ENCODE results near the gene DCHS2. TPM values are rescaled to one million over a fixed set of nuclear protein-coding genes. Genes with fewer than 3 reads are reported as not detected.

Gene DCHS2
- total RNA-seq, 4 donors from 2014 or later, result 0.40 to 1.4 (median 0.61) TPM

- Histone ChIP-seq H3K9me3 (no peaks in the 10 kb centered on the region), H3K36me3 (no peaks in the 10 kb centered on the region), H3K4me3 (replicated peaks in 1 of 3) (no peak overlapping the region), H3K4me1 (peaks cover 7 to 9% of the 10 kb centered on the region in 2 donors), H3K27ac (no peak overlapping the region), H3K27me3 (no peaks in the 10 kb centered on the region)
- TF ChIP-seq CTCF (IDR thresholded peaks at IDR 0.05), result no peak
- no peak for TF ChIP-seq POLR2A (IDR thresholded peaks at IDR 0.05)
- DNase-seq, result no peak
- intact Hi-C loops (cut with DNase I), result no loop called here
- WGBS, 2 donors, result 95% methylated on average over 3 of the region's 3 CpGs
Observed at GRCh38 chr4:154390324-154390723, 101.3 kb downstream of the DCHS2 start.

GRCh38 chr4:154389148-154389547 is 102.5 kb downstream of the DCHS2 start:
- H3K4me1 ChIP-seq, result peaks cover 7 to 9% of the 10 kb centered on the region in 2 donors
- TF ChIP-seq POLR2A (IDR thresholded peaks at IDR 0.05) (no peak), CTCF (IDR thresholded peaks at IDR 0.05) (no peak)
- H3K27ac ChIP-seq, result peak overlapping the region in 2 of 3 donors; percentile 3 to 31
- no peaks in the 10 kb centered on the region for H3K27me3 ChIP-seq
- H3K36me3 ChIP-seq, result no peaks in the 10 kb centered on the region
- peak; percentile 76 to 90 for DNase-seq
- no peaks in the 10 kb centered on the region for H3K9me3 ChIP-seq
- no peak overlapping the region for H3K4me3 ChIP-seq (replicated peaks in 1 of 3)
- intact Hi-C loops (cut with DNase I), result no loop called here

GRCh38 chr4:154384012-154384411 is 107.6 kb downstream of the DCHS2 start:
- 88 to 90% methylated on average over 4 of the region's 4 CpGs for WGBS, 2 donors
- intact Hi-C loops (cut with DNase I), result no loop called here
- H3K4me1 ChIP-seq, result peaks cover 4% of the 10 kb centered on the region in 2 donors
- no peak overlapping the region for H3K4me3 ChIP-seq (replicated peaks in 1 of 3)
- no peak for TF ChIP-seq POLR2A (IDR thresholded peaks at IDR 0.05)
- TF ChIP-seq CTCF (IDR thresholded peaks at IDR 0.05), result no peak
- no peaks in the 10 kb centered on the region for H3K9me3 ChIP-seq
- no peaks in the 10 kb centered on the region for H3K27me3 ChIP-seq
- DNase-seq, result no peak
- no peak overlapping the region for H3K27ac ChIP-seq
- H3K36me3 ChIP-seq, result no peaks in the 10 kb centered on the region

DNA sequence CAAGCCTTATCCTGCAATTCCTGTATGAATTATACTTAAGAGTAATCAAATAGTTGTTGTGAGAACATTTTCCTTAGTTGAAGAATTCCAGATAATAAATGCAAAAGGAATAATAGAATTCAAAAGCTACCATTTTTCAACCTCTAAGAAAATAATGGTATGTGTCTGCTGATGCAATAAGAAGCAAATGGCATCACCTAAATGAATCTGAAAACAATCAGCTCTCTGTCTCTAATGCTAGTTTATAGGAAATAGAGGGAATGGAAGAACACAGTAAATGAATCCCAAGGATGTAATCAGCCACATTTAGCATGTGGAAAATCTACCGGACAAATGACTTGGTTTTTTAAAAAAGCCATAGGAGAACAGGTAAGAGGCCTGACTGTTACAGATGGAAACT is 115.1 kb downstream of the DCHS2 start:
- no peak for TF ChIP-seq CTCF (IDR thresholded peaks at IDR 0.05)
- no peak for TF ChIP-seq POLR2A (IDR thresholded peaks at IDR 0.05)
- H3K27me3 ChIP-seq, result no peaks in the 10 kb centered on the region
- no peaks in the 10 kb centered on the region for H3K9me3 ChIP-seq
- no peak overlapping the region for H3K4me3 ChIP-seq (replicated peaks in 1 of 3)
- intact Hi-C loops (cut with DNase I), result no loop called here
- DNase-seq, result no peak
- H3K4me1 ChIP-seq, result no peaks in the 10 kb centered on the region
- H3K36me3 ChIP-seq, result no peaks in the 10 kb centered on the region
- no peak overlapping the region for H3K27ac ChIP-seq
- 93 to 95% methylated on average over 1 of the region's 1 CpG for WGBS, 2 donors

DNA sequence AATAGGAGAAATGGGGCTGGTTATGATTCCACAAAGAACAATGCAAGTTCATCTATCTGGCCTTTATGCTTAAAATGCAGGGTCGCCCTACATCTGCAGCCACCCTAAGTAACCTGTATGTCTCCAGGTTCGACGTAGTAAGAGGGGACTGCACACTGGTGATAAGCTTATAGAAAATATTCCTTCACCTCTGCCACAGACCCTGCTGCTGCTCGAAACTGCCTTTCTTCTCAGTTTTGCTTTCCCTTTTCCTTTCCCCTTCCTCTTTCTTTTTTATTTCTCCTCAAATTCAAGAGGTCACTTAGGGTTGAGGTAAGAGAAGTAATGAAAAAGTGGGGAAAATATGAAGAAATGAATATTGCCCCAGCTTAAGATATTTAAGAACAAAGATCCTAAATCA is 123.5 kb downstream of the DCHS2 start:
- Histone ChIP-seq H3K4me3 (replicated peaks in 1 of 3) (no peak overlapping the region), H3K4me1 (peaks cover 3 to 14% of the 10 kb centered on the region in 2 donors), H3K27me3 (no peaks in the 10 kb centered on the region), H3K27ac (no peak overlapping the region), H3K9me3 (no peaks in the 10 kb centered on the region), H3K36me3 (no peaks in the 10 kb centered on the region)
- 81 to 91% methylated on average over 4 of the region's 4 CpGs for WGBS, 2 donors
- no peak for DNase-seq
- TF ChIP-seq POLR2A (IDR thresholded peaks at IDR 0.05) (no peak), CTCF (IDR thresholded peaks at IDR 0.05) (no peak)
- intact Hi-C loops (cut with DNase I), result no loop called here
